KMS-11 (cell line): Measurements from ENCODE around the gene CTNNA1.

Source experiments
- H2AFZ ChIP-seq: fragments of 200-600 bp; sonication (generic); 2 replicates; pipeline ENCODE4 v1.6.1; 2016; ENCODE audit warnings: antibody characterized with exemption, mixed run types, low read depth
- H3K27ac ChIP-seq: fragments of 200-600 bp; sonication (generic); 2 replicates; pipeline ENCODE4 v1.6.1; 2016; ENCODE audit warnings: mild to moderate bottlenecking, mixed run types
- H3K27me3 ChIP-seq: fragments of 200-600 bp; sonication (generic); 2 replicates; pipeline ENCODE4 v1.6.1; 2017; ENCODE audit warnings: mild to moderate bottlenecking, low read depth, mixed run types, moderate library complexity; ENCODE audit not compliant: insufficient read depth
- H3K36me3 ChIP-seq: fragments of 200-600 bp; sonication (generic); 2 replicates; pipeline ENCODE4 v1.6.1; 2017; ENCODE audit warnings: mild to moderate bottlenecking, mixed run types; ENCODE audit not compliant: insufficient read depth
- H3K4me1 ChIP-seq: fragments of 200-600 bp; sonication (generic); 2 replicates; pipeline ENCODE4 v1.6.1; 2016; ENCODE audit warnings: mild to moderate bottlenecking, low read depth, mixed run types; ENCODE audit not compliant: poor library complexity, severe bottlenecking
- H3K4me2 ChIP-seq: fragments of 200-600 bp; sonication (generic); 2 replicates; pipeline ENCODE4 v1.7.0; 2016; ENCODE audit warnings: mild to moderate bottlenecking, mixed run types
- H3K4me3 ChIP-seq: fragments of 200-600 bp; sonication (generic); IDR thresholded peaks from 2 replicates; pipeline ENCODE4 v1.6.1; 2017; ENCODE audit warnings: low read depth, low read length, mixed read lengths; ENCODE audit not compliant: insufficient read depth
- H3K79me2 ChIP-seq: fragments of 200-600 bp; sonication (generic); 2 replicates; pipeline ENCODE4 v1.6.1; 2016; ENCODE audit warnings: low read depth, mixed run types; ENCODE audit not compliant: insufficient read depth
- H3K9ac ChIP-seq: fragments of 200-600 bp; sonication (generic); 2 replicates; pipeline ENCODE4 v1.6.1; 2016; ENCODE audit warnings: mild to moderate bottlenecking, mixed run types
- H4K20me1 ChIP-seq: fragments of 200-600 bp; sonication (generic); 2 replicates; pipeline ENCODE4 v1.6.1; 2016; ENCODE audit warnings: mild to moderate bottlenecking, mixed run types; ENCODE audit not compliant: insufficient read depth
- TF ChIP-seq, protein P1 (sequence below): fragments of 200-600 bp; sonication (generic); conservative IDR thresholded peaks from 2 replicates; pipeline ENCODE4 v1.6.1; 2017; ENCODE audit warnings: low read depth, mild to moderate bottlenecking, antibody characterized with exemption, low read length, moderate library complexity, mixed read lengths

The CTNNA1 gene

GRCh38 chr5:138972836-138973235 lies 219.6 kb downstream of the CTNNA1 start:
- Histone ChIP-seq H3K9ac (no peak overlapping the region), H3K27me3 (no peaks in the 10 kb centered on the region), H2AFZ (no peak overlapping the region), H3K4me1 (no peaks in the 10 kb centered on the region), H3K36me3 (no peaks in the 10 kb centered on the region), H3K79me2 (no peaks in the 10 kb centered on the region), H3K27ac (no peak overlapping the region), H3K4me3 (no peak overlapping the region), H4K20me1 (no peaks in the 10 kb centered on the region), H3K4me2 (no peak overlapping the region)
- TF ChIP-seq, protein P1, sequence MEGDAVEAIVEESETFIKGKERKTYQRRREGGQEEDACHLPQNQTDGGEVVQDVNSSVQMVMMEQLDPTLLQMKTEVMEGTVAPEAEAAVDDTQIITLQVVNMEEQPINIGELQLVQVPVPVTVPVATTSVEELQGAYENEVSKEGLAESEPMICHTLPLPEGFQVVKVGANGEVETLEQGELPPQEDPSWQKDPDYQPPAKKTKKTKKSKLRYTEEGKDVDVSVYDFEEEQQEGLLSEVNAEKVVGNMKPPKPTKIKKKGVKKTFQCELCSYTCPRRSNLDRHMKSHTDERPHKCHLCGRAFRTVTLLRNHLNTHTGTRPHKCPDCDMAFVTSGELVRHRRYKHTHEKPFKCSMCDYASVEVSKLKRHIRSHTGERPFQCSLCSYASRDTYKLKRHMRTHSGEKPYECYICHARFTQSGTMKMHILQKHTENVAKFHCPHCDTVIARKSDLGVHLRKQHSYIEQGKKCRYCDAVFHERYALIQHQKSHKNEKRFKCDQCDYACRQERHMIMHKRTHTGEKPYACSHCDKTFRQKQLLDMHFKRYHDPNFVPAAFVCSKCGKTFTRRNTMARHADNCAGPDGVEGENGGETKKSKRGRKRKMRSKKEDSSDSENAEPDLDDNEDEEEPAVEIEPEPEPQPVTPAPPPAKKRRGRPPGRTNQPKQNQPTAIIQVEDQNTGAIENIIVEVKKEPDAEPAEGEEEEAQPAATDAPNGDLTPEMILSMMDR, result no peak

DNA sequence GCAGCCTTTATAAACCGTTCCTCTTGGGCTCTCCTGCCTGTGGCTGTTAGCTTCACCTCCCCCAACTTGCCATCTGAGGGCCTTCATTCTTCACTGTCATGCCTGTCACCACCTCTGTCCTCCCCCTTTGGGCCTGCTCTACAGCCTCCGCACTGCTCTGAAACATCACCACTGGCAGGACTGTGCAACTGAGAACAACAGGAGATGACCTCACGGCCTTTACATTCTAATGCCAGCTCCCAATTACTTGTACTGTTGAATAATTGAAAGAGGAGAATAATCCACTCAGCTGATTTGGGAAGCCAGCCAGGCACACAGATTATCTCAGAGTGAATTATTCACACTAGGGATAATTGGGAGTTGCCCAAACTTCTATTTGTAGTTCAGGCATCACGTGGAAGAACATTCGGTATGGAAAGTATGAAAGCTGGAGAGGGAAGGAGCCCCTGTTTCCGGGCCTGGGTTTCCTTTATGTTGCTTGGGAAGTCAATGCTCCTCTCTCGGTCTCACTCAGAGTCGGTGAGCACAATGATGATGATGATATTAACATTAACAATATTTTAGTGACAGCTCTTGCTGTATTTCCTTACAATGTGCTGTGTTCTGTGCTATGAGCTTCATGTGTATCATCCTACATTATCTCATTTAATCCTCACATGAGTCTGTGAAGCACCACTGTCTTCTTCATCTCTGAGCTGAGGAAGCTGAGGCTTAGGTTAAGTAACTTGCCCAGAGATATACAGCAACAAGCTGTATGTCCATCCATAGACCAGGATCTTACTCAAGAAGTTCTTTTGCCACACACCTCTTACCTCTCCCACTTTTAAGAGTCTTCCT lies 221.2 kb downstream of the CTNNA1 start:
- Histone ChIP-seq H3K4me2 (no peak overlapping the region), H3K4me1 (no peaks in the 10 kb centered on the region), H2AFZ (no peak overlapping the region), H3K36me3 (no peaks in the 10 kb centered on the region), H3K79me2 (no peaks in the 10 kb centered on the region), H3K4me3 (no peak overlapping the region), H3K27me3 (no peaks in the 10 kb centered on the region), H3K9ac (no peak overlapping the region), H3K27ac (no peak overlapping the region), H4K20me1 (no peaks in the 10 kb centered on the region)
- TF ChIP-seq, protein P1, result no peak

GRCh38 chr5:138975098-138975847 lies 222.0 kb downstream of the CTNNA1 start:
- H4K20me1 ChIP-seq, result no peaks in the 10 kb centered on the region
- H3K4me2 ChIP-seq, result no peak overlapping the region
- H3K27ac ChIP-seq, result no peak overlapping the region
- no peak overlapping the region for H3K4me3 ChIP-seq
- no peaks in the 10 kb centered on the region for H3K79me2 ChIP-seq
- H3K36me3 ChIP-seq, result no peaks in the 10 kb centered on the region
- H3K4me1 ChIP-seq, result no peaks in the 10 kb centered on the region
- no peaks in the 10 kb centered on the region for H3K27me3 ChIP-seq
- TF ChIP-seq, protein P1, result no peak
- H2AFZ ChIP-seq, result no peak overlapping the region
- no peak overlapping the region for H3K9ac ChIP-seq

GRCh38 chr5:138978080-138978479 lies 224.9 kb downstream of the CTNNA1 start:
- H3K4me1 ChIP-seq, result no peaks in the 10 kb centered on the region
- H3K4me3 ChIP-seq, result no peak overlapping the region
- no peaks in the 10 kb centered on the region for H4K20me1 ChIP-seq
- no peaks in the 10 kb centered on the region for H3K79me2 ChIP-seq
- H3K27ac ChIP-seq, result no peak overlapping the region
- no peaks in the 10 kb centered on the region for H3K36me3 ChIP-seq
- H3K9ac ChIP-seq, result no peak overlapping the region
- no peak overlapping the region for H3K4me2 ChIP-seq
- H2AFZ ChIP-seq, result no peak overlapping the region
- TF ChIP-seq, protein P1, result no peak
- no peaks in the 10 kb centered on the region for H3K27me3 ChIP-seq
